ENCODE measurements around the gene TMEM121. TPM values are rescaled to one million over a fixed set of nuclear protein-coding genes. Genes with fewer than 3 reads are reported as not detected.

TMEM121 gene
- total and polyA plus RNA-seq, 4 donors: 0.33 to 1.5 (median 0.37) TPM; not detected in 1

DNA sequence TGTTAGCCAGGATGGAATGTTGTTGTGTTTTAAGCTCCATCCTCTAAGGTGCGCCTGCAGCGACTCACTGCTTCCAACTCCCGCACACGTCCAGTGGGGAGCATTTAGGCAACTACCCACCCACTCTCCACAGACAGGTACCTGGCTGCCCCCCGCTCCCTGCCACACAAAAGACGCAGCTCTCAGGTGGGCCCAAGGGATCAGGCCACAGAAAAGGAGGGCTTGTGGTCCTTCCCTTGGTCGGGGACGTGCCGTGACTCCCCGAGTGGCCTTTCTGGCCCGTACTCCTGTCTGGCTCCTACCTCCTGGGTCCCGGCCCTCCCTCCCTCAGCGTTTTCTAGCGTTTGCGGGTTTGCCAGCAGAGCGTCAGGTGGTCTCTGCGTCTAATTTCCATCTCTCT lies 19.1 kb upstream of the TMEM121 start:
- Histone ChIP-seq H3K36me3 (ENCODE audit: control insufficient read depth in 4 of 4, insufficient read depth in 3 of 4, low read depth in 1 of 4, low read length in 3 of 4) (no peaks in the 10 kb centered on the region), H3K27me3 (ENCODE audit: control insufficient read depth in 4 of 4, insufficient read depth in 4 of 4, low read length in 3 of 4) (no peaks in the 10 kb centered on the region), H3K9me3 (ENCODE audit: control insufficient read depth in 4 of 4, low read length in 3 of 4) (no peaks in the 10 kb centered on the region), H3K27ac (ENCODE audit: low read depth in 1 of 2, low read length in 2 of 2) (no peak overlapping the region), H3K9ac (ENCODE audit: low read depth in 1 of 2, low read length in 2 of 2) (no peak overlapping the region), H3K4me1 (ENCODE audit: control insufficient read depth in 4 of 4, insufficient read depth in 4 of 4, low read length in 3 of 4) (no peaks in the 10 kb centered on the region), H3K4me3 (ENCODE audit: low read depth in 1 of 3, low read length in 3 of 3) (no peak overlapping the region)
- DNase-seq (ENCODE audit: low spot score): no peak
- TF ChIP-seq RAD21 (IDR thresholded peaks at IDR 0.05) (no peak), YY1 (IDR thresholded peaks at IDR 0.05) (no peak), JUND (IDR thresholded peaks at IDR 0.05) (no peak), FOXA2 (IDR thresholded peaks at IDR 0.05) (no peak), HNF4A (conservative IDR thresholded peaks at IDR 0.05) (no peak), RXRA (IDR thresholded peaks at IDR 0.05) (no peak), EGR1 (IDR thresholded peaks at IDR 0.05; ENCODE audit: low read depth in 2 of 2) (no peak), TAF1 (conservative IDR thresholded peaks at IDR 0.05) (no peak), NR2F2 (IDR thresholded peaks at IDR 0.05) (no peak), HNF4G (IDR thresholded peaks at IDR 0.05) (no peak)
- TF ChIP-seq, protein P1, sequence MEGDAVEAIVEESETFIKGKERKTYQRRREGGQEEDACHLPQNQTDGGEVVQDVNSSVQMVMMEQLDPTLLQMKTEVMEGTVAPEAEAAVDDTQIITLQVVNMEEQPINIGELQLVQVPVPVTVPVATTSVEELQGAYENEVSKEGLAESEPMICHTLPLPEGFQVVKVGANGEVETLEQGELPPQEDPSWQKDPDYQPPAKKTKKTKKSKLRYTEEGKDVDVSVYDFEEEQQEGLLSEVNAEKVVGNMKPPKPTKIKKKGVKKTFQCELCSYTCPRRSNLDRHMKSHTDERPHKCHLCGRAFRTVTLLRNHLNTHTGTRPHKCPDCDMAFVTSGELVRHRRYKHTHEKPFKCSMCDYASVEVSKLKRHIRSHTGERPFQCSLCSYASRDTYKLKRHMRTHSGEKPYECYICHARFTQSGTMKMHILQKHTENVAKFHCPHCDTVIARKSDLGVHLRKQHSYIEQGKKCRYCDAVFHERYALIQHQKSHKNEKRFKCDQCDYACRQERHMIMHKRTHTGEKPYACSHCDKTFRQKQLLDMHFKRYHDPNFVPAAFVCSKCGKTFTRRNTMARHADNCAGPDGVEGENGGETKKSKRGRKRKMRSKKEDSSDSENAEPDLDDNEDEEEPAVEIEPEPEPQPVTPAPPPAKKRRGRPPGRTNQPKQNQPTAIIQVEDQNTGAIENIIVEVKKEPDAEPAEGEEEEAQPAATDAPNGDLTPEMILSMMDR (IDR thresholded peaks at IDR 0.05; ENCODE audit: low read depth, low read length, missing input control): no peak
- TF ChIP-seq, protein P2, sequence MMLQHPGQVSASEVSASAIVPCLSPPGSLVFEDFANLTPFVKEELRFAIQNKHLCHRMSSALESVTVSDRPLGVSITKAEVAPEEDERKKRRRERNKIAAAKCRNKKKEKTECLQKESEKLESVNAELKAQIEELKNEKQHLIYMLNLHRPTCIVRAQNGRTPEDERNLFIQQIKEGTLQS (IDR thresholded peaks at IDR 0.05): no peak
- TF ChIP-seq, protein P3, sequence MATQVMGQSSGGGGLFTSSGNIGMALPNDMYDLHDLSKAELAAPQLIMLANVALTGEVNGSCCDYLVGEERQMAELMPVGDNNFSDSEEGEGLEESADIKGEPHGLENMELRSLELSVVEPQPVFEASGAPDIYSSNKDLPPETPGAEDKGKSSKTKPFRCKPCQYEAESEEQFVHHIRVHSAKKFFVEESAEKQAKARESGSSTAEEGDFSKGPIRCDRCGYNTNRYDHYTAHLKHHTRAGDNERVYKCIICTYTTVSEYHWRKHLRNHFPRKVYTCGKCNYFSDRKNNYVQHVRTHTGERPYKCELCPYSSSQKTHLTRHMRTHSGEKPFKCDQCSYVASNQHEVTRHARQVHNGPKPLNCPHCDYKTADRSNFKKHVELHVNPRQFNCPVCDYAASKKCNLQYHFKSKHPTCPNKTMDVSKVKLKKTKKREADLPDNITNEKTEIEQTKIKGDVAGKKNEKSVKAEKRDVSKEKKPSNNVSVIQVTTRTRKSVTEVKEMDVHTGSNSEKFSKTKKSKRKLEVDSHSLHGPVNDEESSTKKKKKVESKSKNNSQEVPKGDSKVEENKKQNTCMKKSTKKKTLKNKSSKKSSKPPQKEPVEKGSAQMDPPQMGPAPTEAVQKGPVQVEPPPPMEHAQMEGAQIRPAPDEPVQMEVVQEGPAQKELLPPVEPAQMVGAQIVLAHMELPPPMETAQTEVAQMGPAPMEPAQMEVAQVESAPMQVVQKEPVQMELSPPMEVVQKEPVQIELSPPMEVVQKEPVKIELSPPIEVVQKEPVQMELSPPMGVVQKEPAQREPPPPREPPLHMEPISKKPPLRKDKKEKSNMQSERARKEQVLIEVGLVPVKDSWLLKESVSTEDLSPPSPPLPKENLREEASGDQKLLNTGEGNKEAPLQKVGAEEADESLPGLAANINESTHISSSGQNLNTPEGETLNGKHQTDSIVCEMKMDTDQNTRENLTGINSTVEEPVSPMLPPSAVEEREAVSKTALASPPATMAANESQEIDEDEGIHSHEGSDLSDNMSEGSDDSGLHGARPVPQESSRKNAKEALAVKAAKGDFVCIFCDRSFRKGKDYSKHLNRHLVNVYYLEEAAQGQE (IDR thresholded peaks at IDR 0.05): no peak
- TF ChIP-seq, protein P4, sequence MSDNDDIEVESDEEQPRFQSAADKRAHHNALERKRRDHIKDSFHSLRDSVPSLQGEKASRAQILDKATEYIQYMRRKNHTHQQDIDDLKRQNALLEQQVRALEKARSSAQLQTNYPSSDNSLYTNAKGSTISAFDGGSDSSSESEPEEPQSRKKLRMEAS (IDR thresholded peaks at IDR 0.05): no peak
- TF ChIP-seq, protein P5, sequence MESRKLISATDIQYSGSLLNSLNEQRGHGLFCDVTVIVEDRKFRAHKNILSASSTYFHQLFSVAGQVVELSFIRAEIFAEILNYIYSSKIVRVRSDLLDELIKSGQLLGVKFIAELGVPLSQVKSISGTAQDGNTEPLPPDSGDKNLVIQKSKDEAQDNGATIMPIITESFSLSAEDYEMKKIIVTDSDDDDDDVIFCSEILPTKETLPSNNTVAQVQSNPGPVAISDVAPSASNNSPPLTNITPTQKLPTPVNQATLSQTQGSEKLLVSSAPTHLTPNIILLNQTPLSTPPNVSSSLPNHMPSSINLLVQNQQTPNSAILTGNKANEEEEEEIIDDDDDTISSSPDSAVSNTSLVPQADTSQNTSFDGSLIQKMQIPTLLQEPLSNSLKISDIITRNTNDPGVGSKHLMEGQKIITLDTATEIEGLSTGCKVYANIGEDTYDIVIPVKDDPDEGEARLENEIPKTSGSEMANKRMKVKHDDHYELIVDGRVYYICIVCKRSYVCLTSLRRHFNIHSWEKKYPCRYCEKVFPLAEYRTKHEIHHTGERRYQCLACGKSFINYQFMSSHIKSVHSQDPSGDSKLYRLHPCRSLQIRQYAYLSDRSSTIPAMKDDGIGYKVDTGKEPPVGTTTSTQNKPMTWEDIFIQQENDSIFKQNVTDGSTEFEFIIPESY (IDR thresholded peaks at IDR 0.05): no peak
- WGBS: 76% methylated on average over 17 of the region's 17 CpGs

DNA sequence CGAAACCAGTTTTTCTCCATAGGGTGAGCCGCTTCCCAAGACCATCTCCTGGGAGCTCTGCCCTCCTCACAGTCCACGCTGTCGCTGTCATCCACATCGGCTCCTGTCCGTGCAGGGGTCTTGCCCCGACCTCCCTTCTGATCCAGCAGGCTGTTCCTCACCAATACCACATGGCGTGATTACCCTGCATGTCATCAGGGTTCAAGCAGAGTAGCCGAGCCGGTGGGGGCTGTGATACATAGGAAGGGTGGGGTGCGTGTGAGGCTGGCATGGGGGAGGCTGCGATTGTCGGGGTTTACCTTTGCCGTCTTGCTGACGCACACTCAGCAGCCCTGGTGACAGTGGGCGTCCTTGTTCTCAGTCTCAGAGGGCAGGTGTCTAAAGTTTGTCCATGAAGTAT lies 18.3 kb upstream of the TMEM121 start:
- H3K27me3 ChIP-seq (ENCODE audit: control insufficient read depth in 4 of 4, insufficient read depth in 4 of 4, low read length in 3 of 4): no peaks in the 10 kb centered on the region
- no peak overlapping the region for H3K9ac ChIP-seq (ENCODE audit: low read depth in 1 of 2, low read length in 2 of 2)
- H3K9me3 ChIP-seq (ENCODE audit: control insufficient read depth in 4 of 4, low read length in 3 of 4): no peaks in the 10 kb centered on the region
- WGBS: 86% methylated on average over 16 of the region's 16 CpGs
- H3K4me3 ChIP-seq (ENCODE audit: low read depth in 1 of 3, low read length in 3 of 3): no peak overlapping the region
- no peak for DNase-seq (ENCODE audit: low spot score)
- H3K4me1 ChIP-seq (ENCODE audit: control insufficient read depth in 4 of 4, insufficient read depth in 4 of 4, low read length in 3 of 4): no peaks in the 10 kb centered on the region
- H3K36me3 ChIP-seq (ENCODE audit: control insufficient read depth in 4 of 4, insufficient read depth in 3 of 4, low read depth in 1 of 4, low read length in 3 of 4): no peaks in the 10 kb centered on the region
- TF ChIP-seq NR2F2 (IDR thresholded peaks at IDR 0.05) (no peak), HNF4A (conservative IDR thresholded peaks at IDR 0.05) (no peak)
- no peak overlapping the region for H3K27ac ChIP-seq (ENCODE audit: low read depth in 1 of 2, low read length in 2 of 2)
